Measurements from ENCODE around the gene RBM20.

DNA sequence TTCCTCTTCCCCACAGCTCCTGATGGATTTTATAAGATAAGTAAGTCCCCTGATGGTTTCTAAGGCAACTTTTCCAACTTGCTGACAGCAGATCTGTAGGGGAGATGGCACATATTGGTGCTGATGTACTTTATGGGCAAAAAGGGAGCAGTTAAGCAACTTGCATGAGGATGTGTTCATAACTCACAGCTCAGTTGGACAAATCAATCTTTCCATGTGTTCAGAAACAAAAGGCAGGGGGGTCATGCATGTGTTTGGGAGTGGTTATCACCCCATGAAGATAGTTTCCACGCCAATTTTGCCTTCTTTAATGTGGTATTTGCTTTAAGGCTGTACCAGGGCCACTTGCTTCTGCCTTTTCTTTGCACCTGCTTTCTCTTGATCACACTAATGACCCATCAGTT, 6.1 kb downstream of the RBM20 start:
- TF ChIP-seq, protein P1, sequence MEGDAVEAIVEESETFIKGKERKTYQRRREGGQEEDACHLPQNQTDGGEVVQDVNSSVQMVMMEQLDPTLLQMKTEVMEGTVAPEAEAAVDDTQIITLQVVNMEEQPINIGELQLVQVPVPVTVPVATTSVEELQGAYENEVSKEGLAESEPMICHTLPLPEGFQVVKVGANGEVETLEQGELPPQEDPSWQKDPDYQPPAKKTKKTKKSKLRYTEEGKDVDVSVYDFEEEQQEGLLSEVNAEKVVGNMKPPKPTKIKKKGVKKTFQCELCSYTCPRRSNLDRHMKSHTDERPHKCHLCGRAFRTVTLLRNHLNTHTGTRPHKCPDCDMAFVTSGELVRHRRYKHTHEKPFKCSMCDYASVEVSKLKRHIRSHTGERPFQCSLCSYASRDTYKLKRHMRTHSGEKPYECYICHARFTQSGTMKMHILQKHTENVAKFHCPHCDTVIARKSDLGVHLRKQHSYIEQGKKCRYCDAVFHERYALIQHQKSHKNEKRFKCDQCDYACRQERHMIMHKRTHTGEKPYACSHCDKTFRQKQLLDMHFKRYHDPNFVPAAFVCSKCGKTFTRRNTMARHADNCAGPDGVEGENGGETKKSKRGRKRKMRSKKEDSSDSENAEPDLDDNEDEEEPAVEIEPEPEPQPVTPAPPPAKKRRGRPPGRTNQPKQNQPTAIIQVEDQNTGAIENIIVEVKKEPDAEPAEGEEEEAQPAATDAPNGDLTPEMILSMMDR (IDR thresholded peaks at IDR 0.05): no peak
- no peak for TF ChIP-seq POLR2A (IDR thresholded peaks at IDR 0.05)

All from adrenal gland (tissue), 5 donors.